HG02938 (cell line): ENCODE measurements around the gene KIF1B.

Experiments used
- ATAC-seq: cut with Tn5 transposase; IDR thresholded peaks from one replicate; pipeline ENCODE4 v1.9.1; 2021; ENCODE audit warnings: mild to moderate bottlenecking, moderate library complexity; ENCODE audit not compliant: unreplicated experiment

KIF1B gene

DNA sequence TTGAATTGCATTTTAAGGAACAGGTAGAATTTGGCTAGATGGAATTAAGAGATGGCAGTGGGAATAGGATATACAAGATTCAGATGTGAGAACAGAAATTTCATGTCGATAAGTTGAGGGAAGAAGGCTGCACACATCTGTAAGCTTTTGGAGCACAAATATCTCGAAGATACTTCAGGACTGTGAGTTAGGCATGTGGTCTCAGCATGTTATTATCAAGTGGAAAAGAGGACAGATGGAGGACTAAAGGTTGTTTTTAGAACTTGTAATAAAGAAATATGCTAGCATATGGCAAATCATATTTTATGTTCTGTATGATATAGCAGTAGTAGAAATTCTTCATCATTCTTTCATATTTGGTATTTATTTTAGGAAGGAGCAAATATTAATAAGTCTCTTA is 61.5 kb downstream of the KIF1B start:
- ATAC-seq, result no peak

DNA sequence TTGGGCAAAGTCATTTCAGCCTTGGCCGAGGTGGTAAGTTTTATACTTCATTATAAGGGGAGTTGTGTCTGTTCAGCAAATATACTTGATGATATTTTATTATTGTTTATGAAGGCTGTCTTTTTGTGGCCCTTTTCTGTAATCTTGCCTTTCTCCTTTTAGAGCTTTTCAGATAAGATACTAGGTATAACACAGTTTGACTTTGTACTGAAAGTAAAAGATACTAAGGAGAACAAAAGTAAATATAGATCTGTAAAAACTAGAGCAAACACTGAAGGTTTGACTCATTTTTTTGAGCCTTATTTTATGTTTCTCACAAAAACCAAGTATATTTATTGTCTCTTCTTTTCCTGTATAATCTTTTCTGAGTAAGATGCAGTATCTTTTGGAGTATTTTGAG is 61.9 kb downstream of the KIF1B start:
- no peak for ATAC-seq

DNA sequence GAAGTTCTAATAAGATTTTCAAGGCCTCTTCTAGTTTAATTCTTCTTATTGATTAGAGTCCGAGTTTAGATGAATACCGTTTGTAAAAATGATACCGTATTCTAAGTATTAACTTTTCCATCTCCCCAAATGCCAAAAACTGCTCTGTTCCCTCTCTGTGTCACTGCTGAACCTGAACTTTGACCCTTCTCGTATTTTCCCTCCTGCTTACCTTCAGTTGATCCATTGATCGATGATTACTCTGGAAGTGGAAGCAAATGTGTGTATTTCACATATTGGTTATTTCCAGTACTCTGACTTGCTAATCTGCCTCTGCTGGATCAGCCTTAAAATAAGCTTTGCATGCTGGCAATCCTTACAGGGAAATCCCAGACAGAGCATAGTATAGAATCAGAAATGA is 68.5 kb downstream of the KIF1B start:
- no peak for ATAC-seq

DNA sequence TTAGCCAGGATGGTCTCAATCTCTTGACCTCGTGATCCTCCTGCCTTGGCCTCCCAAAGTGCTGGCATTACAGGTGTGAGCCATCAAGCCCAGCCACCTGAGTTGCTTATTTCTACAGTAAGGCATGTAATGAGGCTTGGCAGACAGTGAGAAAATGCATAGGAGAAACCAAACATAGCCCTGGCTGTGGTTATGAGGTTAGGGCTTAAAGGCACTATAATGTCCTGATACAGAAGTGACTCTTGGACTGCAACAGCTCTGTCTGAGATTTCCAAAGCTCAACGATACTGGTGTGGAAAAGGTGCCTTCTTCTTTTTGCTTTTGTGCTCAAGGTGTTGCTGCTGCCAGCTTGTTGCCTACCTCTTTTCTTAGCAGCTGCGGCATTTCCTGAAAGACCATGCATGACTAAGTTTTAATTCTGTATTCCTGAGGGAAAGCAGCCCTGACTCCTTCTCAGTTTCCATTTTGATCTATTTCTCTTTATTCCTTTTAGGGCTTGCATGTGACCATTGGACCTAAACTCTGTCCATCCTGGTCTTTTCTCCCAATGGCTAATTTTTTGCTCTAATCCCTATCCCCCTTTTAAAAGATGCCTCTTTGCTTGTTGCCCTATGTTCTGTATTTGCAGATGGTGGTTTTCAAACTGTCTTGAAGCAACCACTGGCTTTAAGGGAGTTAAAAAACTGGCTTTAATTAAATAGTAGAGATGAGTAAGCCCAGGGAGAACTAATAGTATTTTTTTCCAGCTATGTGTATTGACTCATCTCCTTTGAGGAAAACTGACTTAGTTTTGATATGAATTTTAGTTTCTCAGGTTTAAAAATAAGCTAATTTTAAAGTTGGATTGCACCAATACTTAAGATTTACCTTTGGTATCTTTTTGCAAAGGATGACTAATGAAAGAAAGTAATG is 70.3 kb downstream of the KIF1B start:
- ATAC-seq, result no peak

DNA sequence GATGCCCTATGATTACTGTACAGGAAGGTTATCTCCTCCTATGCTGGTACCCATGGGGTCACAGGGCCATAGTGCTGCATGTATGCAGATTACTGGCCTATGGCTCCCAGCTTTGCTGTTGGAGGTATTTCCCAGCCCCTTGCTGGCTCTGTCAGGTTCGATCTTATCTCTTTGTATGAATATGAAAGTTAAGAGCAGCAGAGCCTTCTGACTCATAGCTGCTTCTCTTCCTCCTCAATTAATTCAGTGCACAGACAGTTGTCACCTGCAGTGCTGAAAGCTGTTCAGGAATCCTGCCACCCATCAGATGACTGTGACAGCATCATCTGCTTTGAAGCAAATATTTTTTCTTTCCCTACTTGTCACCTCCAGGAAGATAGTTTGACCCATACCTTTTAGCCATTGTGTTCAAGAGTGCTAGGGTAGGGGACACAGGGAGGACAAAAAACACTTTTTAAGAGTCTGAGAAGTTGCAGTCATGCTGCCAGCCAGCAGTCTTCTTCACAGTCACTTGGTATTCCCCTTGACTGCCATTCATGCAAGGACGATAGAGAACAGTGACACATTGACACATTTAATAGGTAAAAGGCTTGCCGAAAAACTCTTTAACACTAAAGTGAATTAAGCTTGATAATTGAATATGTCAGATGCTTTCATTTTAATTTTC is 73.1 kb downstream of the KIF1B start:
- ATAC-seq, result no peak

DNA sequence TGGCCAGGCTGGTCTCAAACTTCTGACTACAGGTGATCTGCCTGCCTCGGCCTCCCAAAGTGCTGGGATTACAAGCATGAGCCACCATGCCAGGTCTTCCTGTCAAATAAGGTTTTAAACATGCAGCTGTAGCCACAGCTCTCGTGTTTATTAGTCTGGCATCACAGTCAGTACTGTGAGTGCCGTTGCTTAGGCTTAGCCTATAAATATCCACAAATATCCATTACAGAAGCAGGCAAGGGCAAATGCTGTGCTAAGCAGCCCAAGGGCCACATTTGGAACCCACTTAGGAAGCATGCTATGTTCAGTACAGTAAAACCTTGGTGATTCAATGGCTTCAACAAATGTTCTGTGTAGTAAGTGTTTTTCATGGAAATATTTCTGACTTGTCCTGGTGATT is 75.9 kb downstream of the KIF1B start:
- no peak for ATAC-seq

DNA sequence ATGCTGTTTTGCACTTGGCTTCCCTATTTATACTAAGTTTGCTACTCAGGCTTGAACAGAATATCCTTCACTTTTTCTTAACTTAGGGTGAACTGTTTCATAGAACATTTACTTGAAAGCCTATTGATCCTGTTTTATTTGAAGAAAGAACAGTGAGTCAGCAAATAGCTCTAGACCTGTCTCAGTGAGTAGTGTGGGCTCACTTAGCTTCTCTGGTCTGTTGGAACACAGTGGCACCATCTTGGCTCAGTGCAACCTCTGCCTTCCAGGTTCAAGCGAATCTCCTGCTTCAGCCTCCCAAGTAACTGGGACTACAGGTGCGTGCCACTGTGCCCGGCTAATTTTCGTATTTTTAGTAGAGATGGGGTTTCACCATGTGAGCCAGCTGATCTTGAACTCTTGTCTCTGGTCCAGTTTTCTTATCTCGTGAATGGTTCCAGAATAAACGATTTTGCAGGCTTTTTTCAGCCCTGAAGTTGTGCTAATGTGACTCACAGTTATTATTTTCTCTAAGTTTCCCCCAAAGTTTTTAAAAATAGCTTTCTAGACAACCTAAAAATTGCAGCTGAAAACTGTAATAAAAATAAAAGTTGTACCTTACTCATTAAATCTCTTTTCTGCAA is 76.8 kb downstream of the KIF1B start:
- no peak for ATAC-seq

DNA sequence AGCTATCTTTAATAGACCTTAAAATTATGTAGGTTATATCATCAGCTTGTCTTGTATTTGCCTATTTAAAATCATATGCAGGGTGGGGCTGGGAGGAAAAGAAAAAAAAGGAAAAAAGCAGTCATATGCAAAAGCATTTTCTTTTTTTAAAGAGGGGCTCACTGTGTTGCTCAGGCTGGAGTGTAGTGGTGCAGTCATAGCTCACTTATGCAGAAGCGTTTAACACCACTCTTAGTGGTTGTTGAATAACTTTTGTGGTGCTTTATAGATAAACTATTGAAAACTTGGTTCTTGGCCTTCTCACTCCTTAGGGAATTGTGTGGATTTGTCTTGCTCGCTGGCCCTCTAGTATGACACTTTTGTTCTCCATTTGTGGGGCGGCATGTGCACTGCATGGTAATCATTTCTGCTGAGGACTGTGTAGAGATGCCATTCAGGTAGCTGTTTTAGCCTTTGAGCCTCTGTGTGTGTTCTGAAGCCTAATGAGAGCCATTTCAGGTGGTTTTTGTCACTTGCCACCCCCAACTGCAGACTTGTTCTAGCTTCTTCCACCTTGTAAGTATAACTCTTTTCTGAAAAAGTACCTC is 77.8 kb downstream of the KIF1B start:
- no peak for ATAC-seq

DNA sequence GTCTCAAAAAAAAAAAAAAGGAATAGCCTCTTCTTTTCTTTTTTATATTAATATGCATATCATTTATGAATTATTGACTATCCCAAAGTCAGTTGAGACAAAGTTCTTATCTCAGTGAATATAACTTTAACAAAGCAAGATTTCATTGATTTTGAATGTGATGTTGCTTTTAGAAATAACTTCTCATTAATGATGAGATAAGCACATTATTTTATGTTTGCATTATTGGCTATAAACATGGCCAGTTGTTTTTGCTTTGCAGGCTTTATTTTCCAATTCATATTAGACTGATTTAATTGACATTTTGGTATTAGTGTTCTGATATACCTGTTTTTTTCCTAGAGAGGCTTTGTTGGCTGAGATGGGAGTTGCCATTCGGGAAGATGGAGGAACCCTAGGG is 81.3 kb downstream of the KIF1B start:
- ATAC-seq, result no peak

DNA sequence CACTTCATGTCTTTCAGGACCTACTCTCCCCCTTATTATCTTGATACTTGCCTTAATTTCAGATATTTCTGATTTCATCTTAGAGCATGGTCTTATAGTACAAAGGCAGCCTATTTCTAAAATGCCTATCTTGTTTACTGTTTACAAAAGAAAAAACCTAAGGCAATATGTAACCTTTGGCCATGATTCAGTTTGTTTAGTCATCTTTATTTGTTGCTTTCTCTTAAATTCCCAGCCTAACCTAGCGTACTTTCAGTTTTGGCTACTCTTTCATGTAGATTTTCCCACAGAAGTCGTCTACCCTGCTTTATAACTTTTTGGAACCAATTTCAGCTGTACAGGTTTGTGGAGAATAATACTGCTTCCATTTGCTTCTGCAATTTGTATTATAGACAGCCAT is 81.8 kb downstream of the KIF1B start:
- ATAC-seq, result no peak

DNA sequence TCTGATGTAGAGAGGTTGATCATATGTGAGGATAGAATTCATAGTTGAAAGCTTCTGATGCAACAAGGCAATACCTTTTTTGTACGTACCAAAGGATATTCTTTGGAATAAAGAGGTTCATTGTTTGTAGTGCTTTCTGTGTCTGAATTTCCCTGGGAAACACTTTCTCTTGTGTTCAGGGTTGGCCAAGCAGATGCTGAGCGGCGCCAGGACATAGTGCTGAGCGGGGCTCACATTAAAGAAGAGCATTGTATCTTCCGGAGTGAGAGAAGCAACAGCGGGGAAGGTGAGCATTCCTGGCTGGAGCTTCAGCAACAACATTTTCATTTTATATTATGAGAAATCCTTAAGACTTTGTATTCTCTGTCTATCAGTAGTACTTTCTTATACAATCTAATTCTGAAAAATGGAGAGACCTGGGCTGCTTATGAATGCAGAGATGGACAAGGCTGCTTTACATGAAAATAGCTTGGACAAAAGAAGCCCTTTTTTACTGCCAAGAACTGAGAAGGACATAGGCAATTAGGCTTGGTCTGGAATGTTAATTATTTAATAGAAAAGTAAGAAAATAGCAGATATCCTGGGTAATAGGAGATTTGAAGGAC is 85.2 kb downstream of the KIF1B start:
- ATAC-seq, result no peak

DNA sequence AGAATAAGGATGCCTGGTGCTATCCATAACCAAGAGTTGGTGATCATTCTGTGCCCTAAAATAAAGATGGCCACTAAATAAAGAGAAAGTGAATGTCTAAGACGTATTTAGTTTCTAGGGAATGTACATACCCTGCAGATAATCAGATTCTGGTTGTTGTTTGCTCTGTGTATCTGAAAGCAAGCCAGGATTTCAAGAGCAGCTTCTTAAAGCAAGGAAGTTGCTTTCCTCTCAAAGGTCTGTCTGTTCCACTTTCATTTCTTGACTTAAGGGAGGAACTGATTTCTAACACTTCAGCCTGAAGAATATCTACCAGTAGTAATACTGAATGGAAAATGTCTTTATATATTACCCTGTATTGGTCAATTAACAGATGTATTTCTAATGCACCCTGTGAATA is 88.8 kb downstream of the KIF1B start:
- no peak for ATAC-seq

DNA sequence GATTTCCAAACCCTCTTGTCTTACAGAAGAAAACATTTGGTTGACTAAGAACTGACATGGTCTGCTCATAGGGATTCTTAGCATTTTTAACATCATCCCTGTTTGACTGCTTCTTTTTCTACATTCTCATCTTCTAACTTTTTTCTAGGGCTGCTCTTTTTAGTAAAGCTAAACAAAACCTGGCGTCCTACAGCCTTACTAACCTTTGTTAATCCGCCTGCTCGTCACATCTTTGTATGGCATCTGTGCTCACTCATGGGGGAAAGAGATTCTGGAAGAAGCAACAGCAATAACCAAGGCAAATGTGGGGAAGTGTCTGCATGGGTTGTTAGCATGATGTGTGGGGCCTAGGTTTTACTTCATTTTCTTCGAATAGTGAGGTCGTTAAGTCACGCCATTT is 92.0 kb downstream of the KIF1B start:
- ATAC-seq, result no peak

DNA sequence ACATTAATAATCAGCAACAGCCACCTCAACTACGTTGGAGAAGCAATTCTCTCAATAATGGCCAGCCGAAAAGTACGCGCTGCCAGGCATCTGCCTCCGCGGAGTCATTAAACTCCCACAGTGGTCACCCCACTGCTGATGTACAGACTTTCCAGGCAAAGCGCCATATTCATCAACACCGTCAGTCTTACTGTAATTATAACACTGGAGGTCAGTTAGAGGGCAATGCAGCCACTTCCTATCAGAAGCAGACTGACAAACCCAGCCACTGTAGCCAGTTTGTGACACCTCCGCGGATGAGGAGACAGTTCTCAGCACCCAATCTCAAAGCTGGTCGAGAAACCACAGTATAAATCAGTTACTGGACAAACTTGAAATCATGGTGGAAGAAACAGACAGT is 93.9 kb downstream of the KIF1B start:
- ATAC-seq, result no peak

DNA sequence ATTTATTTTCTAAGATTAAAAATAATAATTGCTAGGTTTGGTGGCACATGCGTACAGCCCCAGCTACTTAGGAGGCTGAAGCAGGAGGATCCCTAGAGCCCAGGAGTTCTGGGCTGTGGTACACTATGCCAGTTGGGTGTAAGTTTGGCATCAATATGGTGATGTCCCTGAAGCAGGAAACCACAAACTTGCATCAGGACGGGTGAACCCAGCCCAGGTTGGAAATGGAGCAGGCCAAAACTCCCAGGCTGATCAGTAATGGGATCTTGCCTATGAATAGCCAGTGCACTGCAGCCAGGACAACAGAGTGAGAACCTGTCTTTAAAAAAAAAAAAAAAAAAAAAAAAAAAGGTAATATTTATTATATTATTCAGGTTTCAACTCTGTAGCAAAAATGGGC is 96.1 kb downstream of the KIF1B start:
- no peak for ATAC-seq

DNA sequence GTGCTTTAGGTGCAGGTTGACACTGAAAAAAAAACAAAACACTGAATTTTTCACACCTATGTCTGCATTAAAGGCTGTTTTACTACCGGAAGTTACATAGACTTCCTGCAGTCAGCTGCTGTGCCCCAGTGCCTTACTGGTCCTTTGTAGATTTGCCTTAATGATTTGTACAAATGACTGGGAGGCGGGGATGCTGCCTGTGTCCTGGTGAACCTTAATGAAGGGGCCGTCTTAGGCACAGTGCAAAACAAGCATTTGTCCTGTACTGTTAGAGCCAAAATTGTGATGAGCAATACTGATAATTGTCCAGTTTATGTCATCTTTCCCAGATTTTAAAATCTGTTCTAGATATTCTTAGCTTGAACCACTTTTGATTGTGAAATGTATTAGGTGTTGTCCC is 97.6 kb downstream of the KIF1B start:
- no peak for ATAC-seq

DNA sequence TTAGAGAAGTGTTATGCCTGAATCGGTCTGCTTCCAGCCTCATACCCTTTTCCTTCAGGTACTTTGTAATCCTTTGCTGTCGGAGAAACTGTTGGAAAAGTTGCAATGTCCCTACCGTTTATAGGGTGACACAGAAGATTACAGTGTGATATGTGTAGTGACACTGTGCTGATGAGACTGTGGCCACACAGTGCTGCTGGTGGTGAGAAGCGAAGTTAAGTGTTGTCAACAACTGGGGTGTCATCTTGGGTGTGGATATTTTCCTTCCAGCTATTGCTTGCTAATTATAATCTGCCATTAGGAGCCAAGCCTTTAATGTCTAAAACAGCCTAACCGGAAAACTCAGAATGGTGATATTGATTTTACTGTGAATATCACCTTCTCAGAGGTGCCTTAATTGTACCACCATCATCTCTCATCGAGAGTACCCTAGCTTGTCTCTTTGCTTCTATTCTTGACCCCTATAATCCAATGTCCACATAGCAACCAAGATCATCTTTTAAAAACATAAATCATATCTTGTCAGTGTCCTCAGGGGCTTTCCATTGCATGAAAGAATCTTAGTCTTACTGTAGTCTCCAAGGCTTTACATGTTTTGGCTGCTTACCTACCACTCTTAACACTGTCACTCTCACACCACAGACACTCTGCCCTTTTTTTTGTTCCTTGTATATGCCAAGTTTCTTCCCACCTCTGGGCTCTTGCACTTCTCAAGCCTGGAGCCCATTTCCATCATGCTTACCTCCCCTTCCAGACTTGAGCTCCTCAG is 99.1 kb downstream of the KIF1B start:
- ATAC-seq, result no peak

DNA sequence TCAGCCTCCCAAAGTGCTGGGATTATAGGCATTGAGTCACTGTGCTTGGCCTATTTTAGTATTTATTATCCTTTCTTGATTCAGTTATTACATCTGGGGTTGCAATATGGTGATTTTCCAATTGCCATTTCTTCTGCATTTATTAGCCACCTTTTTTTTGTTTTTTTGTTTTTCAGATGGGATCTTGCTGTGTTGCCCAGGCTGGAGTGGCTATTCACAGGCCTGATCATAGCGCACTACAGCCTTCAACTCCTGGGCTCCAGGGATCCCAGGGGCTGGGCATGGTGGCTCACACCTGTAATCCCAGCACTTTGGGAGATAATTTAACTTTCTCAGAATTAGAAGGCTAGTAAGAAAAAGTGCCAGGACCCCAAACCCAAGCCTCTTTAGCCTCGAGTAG is 106.4 kb downstream of the KIF1B start:
- ATAC-seq, result no peak

DNA sequence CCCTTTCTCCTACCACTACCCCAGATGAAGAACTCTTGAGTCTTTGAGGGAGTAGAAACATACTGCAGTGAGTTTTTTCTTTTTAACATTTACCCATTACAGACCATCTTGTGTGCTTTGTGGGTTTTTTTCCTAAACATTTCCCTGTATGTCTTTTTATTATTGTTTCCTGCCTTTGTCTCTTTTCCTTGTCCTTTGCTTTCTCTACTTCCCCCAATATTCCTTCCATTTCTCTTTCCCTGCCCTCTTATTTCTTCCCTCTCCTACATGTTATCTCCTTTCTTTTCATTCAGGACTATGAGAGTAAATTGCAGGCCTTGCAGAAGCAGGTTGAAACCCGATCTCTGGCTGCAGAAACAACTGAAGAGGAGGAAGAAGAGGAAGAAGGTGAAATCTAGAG is 109.4 kb downstream of the KIF1B start:
- no peak for ATAC-seq

DNA sequence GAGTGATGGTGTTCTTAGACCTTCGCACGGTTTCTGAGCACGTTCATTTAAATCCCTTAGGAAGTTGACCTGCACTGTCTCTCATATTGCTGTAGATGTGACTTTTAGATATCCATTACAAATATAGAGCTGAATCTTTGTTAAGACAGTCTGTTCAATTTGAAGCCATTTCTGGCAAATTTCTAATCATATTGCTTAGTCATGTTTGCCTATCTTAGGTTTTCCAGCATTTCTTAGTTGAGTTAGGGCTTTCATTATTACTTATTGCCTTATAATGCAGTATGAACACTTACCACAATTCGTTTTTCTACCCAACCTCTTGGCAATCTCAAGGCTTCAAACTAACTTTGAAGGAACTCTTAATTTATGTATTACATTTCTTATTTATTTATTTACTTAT is 110.0 kb downstream of the KIF1B start:
- ATAC-seq, result no peak

DNA sequence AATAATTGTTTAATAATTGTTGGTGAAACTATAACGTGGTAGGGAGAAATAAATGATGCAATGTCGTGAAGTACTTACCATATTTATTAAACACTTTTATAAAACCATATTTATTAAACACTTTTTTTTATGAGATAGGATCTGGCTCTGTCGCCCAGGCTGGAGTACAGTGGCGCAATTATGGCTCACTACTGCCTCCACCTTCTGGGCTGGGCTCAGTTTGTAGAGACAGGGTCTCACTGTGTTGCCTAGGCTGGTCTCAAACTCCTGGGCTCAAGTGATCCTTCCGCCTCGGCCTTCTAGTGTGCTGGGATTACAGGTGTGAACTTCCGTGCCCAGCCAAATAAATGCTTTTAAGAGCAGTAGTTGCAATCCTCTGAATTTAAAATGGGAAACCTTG is 112.5 kb downstream of the KIF1B start:
- ATAC-seq, result no peak
